Measurements from ENCODE around the gene AGO1.
"Not testable (repeated sequence)": the region's sequence is repeated elsewhere in the genome, so short reads cannot be mapped to it uniquely, and the experiment has no call there.

The AGO1 gene

GRCh38 chr1:35945327-35945726 is 62.3 kb downstream of the AGO1 start:
- TF ChIP-seq CTCF (IDR thresholded peaks at IDR 0.05; ENCODE audit: control extremely low read depth, extremely low read depth, low read depth, missing control alignments): no peak
- ChIA-PET POLR2A (no interaction called here), CTCF (interaction anchor here (1.0 to 1.1 kb wide), 2 partner anchors 17 to 63 kb away, joined by 3 read pairs; no protein-coding TSS in a partner anchor)
- DNase-seq (ENCODE audit: extremely low spot score): no peak

- no peak for TF ChIP-seq CTCF (IDR thresholded peaks at IDR 0.05; ENCODE audit: control extremely low read depth, extremely low read depth, low read depth, missing control alignments)
- DNase-seq (ENCODE audit: extremely low spot score): no peak
- CTCF ChIA-PET: no interaction called here
- POLR2A ChIA-PET: no interaction called here
Observed at GRCh38 chr1:35947547-35947946, 64.5 kb downstream of the AGO1 start.

- TF ChIP-seq CTCF (IDR thresholded peaks at IDR 0.05; ENCODE audit: control extremely low read depth, extremely low read depth, low read depth, missing control alignments): no peak
- CTCF ChIA-PET: no interaction called here
- POLR2A ChIA-PET: interaction anchor here (1.0 kb wide), 1 partner anchor 27 kb away, joined by 5 read pairs; no protein-coding TSS in a partner anchor
- DNase-seq (ENCODE audit: extremely low spot score): no peak
Observed at GRCh38 chr1:35958558-35958957, 75.5 kb downstream of the AGO1 start.

- TF ChIP-seq CTCF (IDR thresholded peaks at IDR 0.05; ENCODE audit: control extremely low read depth, extremely low read depth, low read depth, missing control alignments): no peak
- ChIA-PET CTCF (no interaction called here), POLR2A (no interaction called here)
- DNase-seq (ENCODE audit: extremely low spot score): no peak
Observed at GRCh38 chr1:35959304-35959703, 76.3 kb downstream of the AGO1 start.

GRCh38 chr1:35962952-35963351 is 79.9 kb downstream of the AGO1 start:
- CTCF ChIA-PET: no interaction called here
- POLR2A ChIA-PET: no interaction called here
- TF ChIP-seq CTCF (IDR thresholded peaks at IDR 0.05; ENCODE audit: control extremely low read depth, extremely low read depth, low read depth, missing control alignments): no peak

GRCh38 chr1:35964277-35964676 is 81.3 kb downstream of the AGO1 start:
- DNase-seq (ENCODE audit: extremely low spot score); CTCF ChIA-PET; POLR2A ChIA-PET: not testable (repeated sequence)

More at GRCh38 chr1:35962952-35963351, 79.9 kb downstream of the AGO1 start:
- no peak for DNase-seq (ENCODE audit: extremely low spot score)

GRCh38 chr1:35968396-35968795 is 85.4 kb downstream of the AGO1 start:
- POLR2A ChIA-PET: no interaction called here
- TF ChIP-seq CTCF (IDR thresholded peaks at IDR 0.05; ENCODE audit: control extremely low read depth, extremely low read depth, low read depth, missing control alignments): no peak
- DNase-seq (ENCODE audit: extremely low spot score): no peak
- CTCF ChIA-PET: no interaction called here

Data from GM10248 (cell line).